H9 (cell line): ENCODE results near the gene CUL4B. TPM values are rescaled to one million over a fixed set of nuclear protein-coding genes. Genes with fewer than 3 reads are reported as not detected.

Experiments used
- DNase-seq: peaks from one replicate; pipeline ENCODE4 v3.0.0-alpha.2; 2017
- H2AFZ ChIP-seq: one replicate; pipeline ENCODE4 v1.6.1; 2013; ENCODE audit warnings: mild to moderate bottlenecking, low read length, control low read depth, moderate library complexity
- H2AK5ac ChIP-seq: 2 replicates; pipeline ENCODE4 v1.6.1; 2013; ENCODE audit warnings: low read length, control low read depth, mixed read lengths; ENCODE audit not compliant: insufficient read length
- H2BK120ac ChIP-seq: one replicate; pipeline ENCODE4 v1.6.1; 2013; ENCODE audit warnings: low read depth, mild to moderate bottlenecking, low read length, control low read depth, inconsistent platforms; ENCODE audit not compliant: poor library complexity, severe bottlenecking
- H2BK12ac ChIP-seq: 2 replicates; pipeline ENCODE4 v1.6.1; 2013; ENCODE audit warnings: low read length, control low read depth, mixed read lengths, low read depth; ENCODE audit not compliant: insufficient read length
- H2BK15ac ChIP-seq: 2 replicates; pipeline ENCODE4 v1.6.1; 2013; ENCODE audit warnings: low read depth, low read length, control low read depth
- H2BK20ac ChIP-seq: one replicate; pipeline ENCODE4 v1.6.1; 2013; ENCODE audit warnings: low read depth, mild to moderate bottlenecking, low read length, control low read depth, inconsistent platforms; ENCODE audit not compliant: poor library complexity, severe bottlenecking
- H2BK5ac ChIP-seq: 2 replicates; pipeline ENCODE4 v1.6.1; 2013; ENCODE audit warnings: low read length, control low read depth, mixed read lengths; ENCODE audit not compliant: insufficient read length
- H3K14ac ChIP-seq: 2 replicates; pipeline ENCODE4 v1.6.1; 2013; ENCODE audit warnings: low read length, control low read depth; ENCODE audit not compliant: insufficient read depth
- H3K18ac ChIP-seq: 2 replicates; pipeline ENCODE4 v1.6.1; 2013; ENCODE audit warnings: low read depth, mild to moderate bottlenecking, mixed read lengths, low read length, control low read depth; ENCODE audit not compliant: insufficient read length
- H3K23ac ChIP-seq: 2 replicates; pipeline ENCODE4 v1.6.1; 2013; ENCODE audit warnings: low read length, control low read depth, mixed read lengths, low read depth; ENCODE audit not compliant: insufficient read length
- H3K23me2 ChIP-seq: 2 replicates; pipeline ENCODE4 v1.6.1; 2013; ENCODE audit warnings: low read depth, mild to moderate bottlenecking, mixed read lengths, low read length, control low read depth; ENCODE audit not compliant: insufficient read length, poor library complexity, severe bottlenecking
- H3K27ac ChIP-seq: 2 replicates; pipeline ENCODE4 v1.5.1; 2013; ENCODE audit warnings: low read length, control low read depth, mixed read lengths, low read depth; ENCODE audit not compliant: insufficient read length
- H3K27me3 ChIP-seq: 2 replicates; pipeline ENCODE4 v1.6.1; 2013; ENCODE audit warnings: low read length, control low read depth, inconsistent platforms; ENCODE audit not compliant: insufficient read depth
- H3K4ac ChIP-seq: 2 replicates; pipeline ENCODE4 v1.6.1; 2013; ENCODE audit warnings: low read depth, mild to moderate bottlenecking, control low read depth, inconsistent platforms, low read length, moderate library complexity
- H3K4me1 ChIP-seq: 2 replicates; pipeline ENCODE4 v1.6.1; 2013; ENCODE audit warnings: low read length, control low read depth, inconsistent platforms; ENCODE audit not compliant: insufficient read depth
- H3K4me2 ChIP-seq: 2 replicates; pipeline ENCODE4 v1.6.1; 2013; ENCODE audit warnings: low read length, control low read depth, mixed read lengths; ENCODE audit not compliant: insufficient read length, insufficient read depth
- H3K56ac ChIP-seq: 2 replicates; pipeline ENCODE4 v1.6.1; 2013; ENCODE audit warnings: low read depth, mild to moderate bottlenecking, mixed read lengths, low read length, control low read depth; ENCODE audit not compliant: insufficient read length
- H3K79me1 ChIP-seq: 2 replicates; pipeline ENCODE4 v1.6.1; 2013; ENCODE audit warnings: low read depth, mild to moderate bottlenecking, moderate library complexity, low read length, control low read depth, inconsistent platforms; ENCODE audit not compliant: insufficient read depth, poor library complexity, severe bottlenecking
- H3K79me2 ChIP-seq: 2 replicates; pipeline ENCODE4 v1.6.1; 2013; ENCODE audit warnings: low read length, control low read depth, inconsistent platforms; ENCODE audit not compliant: insufficient read depth
- H3K9ac ChIP-seq: 2 replicates; pipeline ENCODE4 v1.6.1; 2013; ENCODE audit warnings: low read length, control low read depth, mixed read lengths; ENCODE audit not compliant: insufficient read length; ENCODE audit errors: extremely low read depth
- H3K9me3 ChIP-seq: one replicate; pipeline ENCODE4 v1.6.1; 2013; ENCODE audit warnings: low read depth, low read length, inconsistent platforms; ENCODE audit not compliant: control insufficient read depth
- H3T11ph ChIP-seq: one replicate; pipeline ENCODE4 v1.6.1; 2013; ENCODE audit warnings: mild to moderate bottlenecking, low read length, control low read depth, inconsistent platforms
- H4K20me1 ChIP-seq: one replicate; pipeline ENCODE4 v1.6.1; 2013; ENCODE audit not compliant: control insufficient read depth, insufficient read length, insufficient read depth
- H4K5ac ChIP-seq: 2 replicates; pipeline ENCODE4 v1.6.1; 2013; ENCODE audit warnings: low read depth, mild to moderate bottlenecking, mixed read lengths, low read length, control low read depth; ENCODE audit not compliant: insufficient read length
- H4K8ac ChIP-seq: replicated peaks from 2 replicates; pipeline ENCODE4 v1.6.1; 2013; ENCODE audit warnings: low read length, control low read depth, mixed read lengths, low read depth; ENCODE audit not compliant: insufficient read length
- H4K91ac ChIP-seq: 2 replicates; pipeline ENCODE4 v1.6.1; 2013; ENCODE audit warnings: low read depth, mild to moderate bottlenecking, moderate library complexity, mixed read lengths, low read length, control low read depth; ENCODE audit not compliant: insufficient read length
- H3K27ac Mint-ChIP-seq, 3 experiments: 2 replicates in 2 of 3; 3 replicates in 1 of 3; pipeline ENCODE4 v1.8.0; 2020 to 2021; ENCODE audit warnings: mixed read lengths in 3 of 3, mild to moderate bottlenecking in 1 of 3, moderate library complexity in 1 of 3
- H3K27me3 Mint-ChIP-seq: 2 replicates; pipeline ENCODE4 v1.8.0; 2021; ENCODE audit warnings: low read depth, mild to moderate bottlenecking, moderate library complexity, mixed read lengths
- H3K36me3 Mint-ChIP-seq, 3 experiments: 2 replicates in 2 of 3; 3 replicates in 1 of 3; pipeline ENCODE4 v1.8.0; 2020 to 2021; ENCODE audit warnings: low read depth in 3 of 3, mixed read lengths in 3 of 3; ENCODE audit not compliant: insufficient read depth in 1 of 3
- H3K4me1 Mint-ChIP-seq, 2 experiments: 2 replicates each; pipeline ENCODE4 v1.8.0; 2020; ENCODE audit warnings: mixed read lengths in 2 of 2
- H3K4me3 Mint-ChIP-seq, 2 experiments: 2 replicates in 1 of 2; 3 replicates in 1 of 2; pipeline ENCODE4 v1.8.0; 2020 to 2021; ENCODE audit warnings: mild to moderate bottlenecking in 2 of 2, mixed read lengths in 2 of 2, moderate library complexity in 1 of 2
- H3K9me3 Mint-ChIP-seq, 2 experiments: 2 replicates in 1 of 2; 3 replicates in 1 of 2; pipeline ENCODE4 v1.8.0; 2020; ENCODE audit warnings: mild to moderate bottlenecking in 2 of 2, mixed read lengths in 2 of 2, moderate library complexity in 1 of 2
- WGBS: extraction: QIAGEN DNeasy Blood & Tissue Kit; methylation state at CpG from one replicate; pipeline ENCODE4 v1.1.7; 2013; ENCODE audit warnings: missing lambda C conversion rate, low lambda C conversion rate, mixed read lengths; ENCODE audit not compliant: insufficient read length; ENCODE audit errors: extremely low coverage; 5-methylcytosine and 5-hydroxymethylcytosine counted together
- total RNA-seq: library from RNA; stranded (reverse); gene quantifications from 2 replicates; pipeline ENCODE4 v1.2.1, GENCODE V29; 2021
- TF ChIP-seq, protein P1 (sequence below): fragments of 200-600 bp; sonication (generic); conservative IDR thresholded peaks from 3 replicates; pipeline ENCODE4 v1.8.0; 2021; ENCODE audit warnings: antibody characterized with exemption, mild to moderate bottlenecking

CUL4B gene
- total RNA-seq, 1 experiment from 2014 or later, result 48.4 TPM

DNA sequence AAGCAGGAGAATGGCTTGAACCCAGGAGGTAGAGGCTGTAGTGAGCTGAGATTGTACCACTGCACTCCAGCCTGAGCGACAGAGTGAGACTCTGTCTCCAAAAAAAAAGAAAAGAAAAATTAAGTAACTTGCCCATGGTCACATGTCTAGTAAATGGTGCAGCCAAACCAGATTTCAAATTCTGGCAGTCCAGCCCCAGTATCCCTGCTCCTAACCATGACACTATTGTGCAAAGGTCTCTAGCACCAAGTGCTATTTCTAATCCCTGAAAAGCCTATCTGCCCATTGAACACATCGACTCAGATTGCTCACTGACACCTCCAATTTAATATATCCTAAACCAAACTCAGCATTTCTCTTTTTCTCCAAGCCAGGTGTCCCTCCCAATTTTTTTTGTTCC is 84.0 kb downstream of the CUL4B start:
- Histone ChIP-seq H2BK12ac (no peak overlapping the region), H3K56ac (no peak overlapping the region), H4K5ac (no peak overlapping the region), H3K23me2 (no peaks in the 10 kb centered on the region), H3K18ac (no peak overlapping the region), H3K27ac (no peak overlapping the region), H3K79me1 (no peaks in the 10 kb centered on the region), H4K8ac (no peak overlapping the region), H2AK5ac (no peak overlapping the region), H3K23ac (no peak overlapping the region), H2AFZ (no peak overlapping the region), H3K4ac (no peak overlapping the region), H2BK15ac (no peak overlapping the region), H3K4me2 (no peak overlapping the region), H3K9me3 (peaks cover 21% of the 10 kb centered on the region), H3K9ac (no peak overlapping the region), H3K14ac (no peak overlapping the region), H3T11ph (no peak overlapping the region), H2BK20ac (no peak overlapping the region), H3K27me3 (no peaks in the 10 kb centered on the region), H3K4me1 (no peaks in the 10 kb centered on the region), H2BK120ac (no peak overlapping the region), H4K20me1 (no peaks in the 10 kb centered on the region), H3K79me2 (no peaks in the 10 kb centered on the region), H4K91ac (no peak overlapping the region), H2BK5ac (no peak overlapping the region)
- no peak for DNase-seq
- no peak overlapping the region for H3K4me3 Mint-ChIP-seq
- peaks cover 0 to 3% (median 0%) of the 10 kb centered on the region in 3 experiments; a peak in 2 of 7 replicates for H3K36me3 Mint-ChIP-seq
- no CpG with 5 or more reads among the region's 2 CpGs for WGBS
- TF ChIP-seq, protein P1, sequence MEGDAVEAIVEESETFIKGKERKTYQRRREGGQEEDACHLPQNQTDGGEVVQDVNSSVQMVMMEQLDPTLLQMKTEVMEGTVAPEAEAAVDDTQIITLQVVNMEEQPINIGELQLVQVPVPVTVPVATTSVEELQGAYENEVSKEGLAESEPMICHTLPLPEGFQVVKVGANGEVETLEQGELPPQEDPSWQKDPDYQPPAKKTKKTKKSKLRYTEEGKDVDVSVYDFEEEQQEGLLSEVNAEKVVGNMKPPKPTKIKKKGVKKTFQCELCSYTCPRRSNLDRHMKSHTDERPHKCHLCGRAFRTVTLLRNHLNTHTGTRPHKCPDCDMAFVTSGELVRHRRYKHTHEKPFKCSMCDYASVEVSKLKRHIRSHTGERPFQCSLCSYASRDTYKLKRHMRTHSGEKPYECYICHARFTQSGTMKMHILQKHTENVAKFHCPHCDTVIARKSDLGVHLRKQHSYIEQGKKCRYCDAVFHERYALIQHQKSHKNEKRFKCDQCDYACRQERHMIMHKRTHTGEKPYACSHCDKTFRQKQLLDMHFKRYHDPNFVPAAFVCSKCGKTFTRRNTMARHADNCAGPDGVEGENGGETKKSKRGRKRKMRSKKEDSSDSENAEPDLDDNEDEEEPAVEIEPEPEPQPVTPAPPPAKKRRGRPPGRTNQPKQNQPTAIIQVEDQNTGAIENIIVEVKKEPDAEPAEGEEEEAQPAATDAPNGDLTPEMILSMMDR, result no peak
- peaks cover 7% of the 10 kb centered on the region; the same call in 1 of the 2 replicates for H3K27me3 Mint-ChIP-seq
- peaks cover 59 to 73% of the 10 kb centered on the region in 2 experiments for H3K9me3 Mint-ChIP-seq
- H3K27ac Mint-ChIP-seq, result no peak overlapping the region
- H3K4me1 Mint-ChIP-seq, result no peaks in the 10 kb centered on the region
